GM23338 (cell line): ENCODE measurements around the gene TCF7L1.

Source experiments
- CTCF ChIP-seq, 2 experiments: fragments of 200-600 bp in 1 of 2; sonication (generic) in 1 of 2; conservative IDR thresholded peaks; 2 replicates each; pipeline versions ENCODE4 v1.5.1 to v1.6.1; 2016 to 2017; ENCODE audit warnings: antibody characterized with exemption in 2 of 2, low read depth in 2 of 2, mild to moderate bottlenecking in 2 of 2, moderate library complexity in 1 of 2
- EZH2 ChIP-seq: fragments of 200-600 bp; sonication (generic); IDR thresholded peaks from one replicate; pipeline ENCODE4 v1.8.0; 2017; ENCODE audit warnings: antibody characterized with exemption, mild to moderate bottlenecking, low read depth; ENCODE audit not compliant: unreplicated experiment
- EZH2phosphoT487 ChIP-seq: fragments of 200-600 bp; sonication (generic); IDR thresholded peaks from one replicate; pipeline ENCODE4 v1.8.1; 2018; ENCODE audit warnings: antibody characterized with exemption; ENCODE audit not compliant: unreplicated experiment
- POLR2AphosphoS5 ChIP-seq: IDR thresholded peaks from 2 replicates; pipeline ENCODE4 v1.6.1; 2016; ENCODE audit warnings: antibody characterized with exemption, low read depth
- STAT1 ChIP-seq: IDR thresholded peaks from one replicate; pipeline ENCODE4 v1.6.1; 2016; ENCODE audit warnings: antibody characterized with exemption; ENCODE audit not compliant: unreplicated experiment
- ZNF462 ChIP-seq: fragments of 250-450 bp; sonication (Bioruptor Pico); IDR thresholded peaks from 2 replicates; pipeline ENCODE4 v1.5.0; 2020; ENCODE audit warnings: mild to moderate bottlenecking, moderate library complexity

- no peak for TF ChIP-seq EZH2phosphoT487
- no peak for TF ChIP-seq CTCF (conservative IDR thresholded peaks at IDR 0.05; ENCODE audit: low read depth in 2 of 2)
- no peak for TF ChIP-seq STAT1
- no peak for TF ChIP-seq EZH2
- no peak for TF ChIP-seq POLR2AphosphoS5
- TF ChIP-seq ZNF462 (CRISPR knock-in tag) = no peak
Measured at GRCh38 chr2:85327160-85327821, 194.1 kb downstream of the TCF7L1 start.
